Activated CD8-positive, alpha-beta memory T cell treated with anti-CD3 and anti-CD28 coated beads, Interleukin-2, amount 50 U/mL, for 24 hours (primary cell): ENCODE measurements around the gene PNPLA7.
"Not testable (repeated sequence)": the region's sequence is repeated elsewhere in the genome, so short reads cannot be mapped to it uniquely, and the experiment has no call there.

Experiments
- DNase-seq: peaks from one replicate; pipeline ENCODE4 v3.0.0-alpha.2; 2020; ENCODE audit errors: extremely low read depth

Gene PNPLA7

DNA sequence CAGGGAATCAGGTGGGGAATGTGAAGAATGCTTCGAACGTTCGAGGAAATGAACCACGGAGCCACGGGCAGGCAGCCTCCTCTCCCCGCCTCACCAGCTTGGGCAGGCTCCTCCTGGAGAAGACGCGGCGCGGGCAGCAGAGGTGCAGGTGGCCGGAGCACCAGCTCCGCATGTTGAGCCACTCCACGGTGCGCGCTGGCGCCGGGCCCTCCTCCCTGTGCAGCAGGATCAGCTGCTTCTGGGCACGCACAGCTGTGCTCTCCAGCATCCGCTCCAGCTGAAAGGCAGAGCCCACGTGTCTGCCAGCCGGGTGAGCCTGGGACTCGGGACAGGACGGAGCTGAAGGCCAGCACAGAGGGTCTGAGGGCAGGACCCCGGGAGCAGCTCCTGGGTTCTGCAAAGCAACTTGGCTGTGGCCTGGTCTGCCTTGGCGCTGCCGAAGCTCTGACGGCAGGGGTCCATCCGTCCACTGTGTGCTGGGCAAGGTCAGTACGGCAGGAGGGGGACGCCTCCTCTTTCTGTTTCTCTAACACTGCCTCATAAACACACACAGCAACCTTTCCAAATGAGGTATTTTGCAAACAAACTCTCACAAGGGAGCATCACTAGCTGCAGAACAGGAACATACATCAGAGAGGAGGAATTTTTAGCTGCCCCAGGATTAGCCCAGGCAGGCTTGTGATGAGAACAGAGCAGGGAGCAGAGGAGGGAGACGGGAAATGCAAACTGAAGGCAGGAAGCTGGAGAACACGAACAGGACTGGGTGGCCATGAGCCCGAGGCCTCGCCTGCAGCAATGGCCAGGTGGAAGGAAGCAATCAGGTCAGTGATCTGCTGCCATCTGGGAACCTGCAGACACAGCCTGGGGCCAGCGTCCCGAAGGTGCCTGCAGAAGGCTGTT lies 71.0 kb downstream of the PNPLA7 start:
- DNase-seq: no peak

DNA sequence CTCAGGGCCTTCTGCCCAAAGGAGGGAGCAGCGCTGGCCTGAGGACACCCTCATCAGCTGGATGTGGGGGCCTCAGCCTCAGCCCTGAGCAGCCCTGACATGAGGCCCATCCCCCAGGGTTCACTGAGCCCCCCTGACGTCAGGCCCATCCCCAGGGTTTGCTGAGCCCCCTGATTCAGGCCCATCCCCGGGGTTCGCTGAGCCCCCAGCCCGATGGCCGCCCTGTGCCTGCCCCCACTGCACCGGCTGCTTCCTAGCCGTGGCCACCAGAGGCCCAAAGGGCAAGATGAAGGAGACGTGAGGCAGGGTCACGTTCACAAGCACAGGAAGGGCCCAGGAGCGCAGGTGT lies 71.6 kb downstream of the PNPLA7 start:
- DNase-seq: no peak

DNA sequence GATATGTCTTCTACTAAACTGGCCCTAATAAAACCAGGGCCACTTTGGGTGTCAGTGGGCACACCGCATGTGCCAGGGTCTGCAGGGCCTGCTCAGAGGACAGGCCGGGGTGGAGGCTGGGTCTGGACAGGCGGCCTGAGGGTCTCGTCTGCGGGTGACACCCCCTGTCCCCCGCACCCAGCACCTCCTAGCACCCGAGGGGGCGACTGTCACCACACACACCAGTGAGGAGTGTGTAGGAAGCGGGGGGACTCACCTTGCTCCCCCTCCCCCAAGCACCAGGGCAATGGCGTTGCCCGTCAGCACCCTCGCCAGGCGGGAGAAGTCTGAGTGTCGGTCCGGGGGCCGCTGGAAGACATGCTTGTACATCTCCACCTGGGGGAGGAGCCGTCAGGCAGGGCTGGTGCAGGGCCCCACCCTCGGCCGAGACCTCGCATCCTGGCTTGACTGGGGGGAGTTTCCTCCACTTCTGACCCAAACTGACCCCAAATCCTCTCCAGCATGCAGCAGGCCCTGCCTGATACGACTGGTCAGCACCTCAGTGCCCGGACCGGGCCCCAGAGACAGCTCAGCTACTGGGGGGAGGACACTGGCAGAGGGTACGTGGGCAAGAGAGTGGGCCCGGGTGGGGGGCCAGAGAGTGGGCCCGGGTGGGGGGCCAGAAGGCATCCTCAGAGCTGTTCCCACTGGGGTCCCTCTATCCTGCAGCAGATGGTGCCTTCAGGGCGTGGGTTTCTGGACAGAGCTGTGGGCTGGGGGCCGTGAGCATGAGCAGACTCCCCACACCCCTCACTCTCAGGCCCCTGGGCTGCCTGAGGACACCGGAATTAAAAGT lies 72.2 kb downstream of the PNPLA7 start:
- DNase-seq: no peak

DNA sequence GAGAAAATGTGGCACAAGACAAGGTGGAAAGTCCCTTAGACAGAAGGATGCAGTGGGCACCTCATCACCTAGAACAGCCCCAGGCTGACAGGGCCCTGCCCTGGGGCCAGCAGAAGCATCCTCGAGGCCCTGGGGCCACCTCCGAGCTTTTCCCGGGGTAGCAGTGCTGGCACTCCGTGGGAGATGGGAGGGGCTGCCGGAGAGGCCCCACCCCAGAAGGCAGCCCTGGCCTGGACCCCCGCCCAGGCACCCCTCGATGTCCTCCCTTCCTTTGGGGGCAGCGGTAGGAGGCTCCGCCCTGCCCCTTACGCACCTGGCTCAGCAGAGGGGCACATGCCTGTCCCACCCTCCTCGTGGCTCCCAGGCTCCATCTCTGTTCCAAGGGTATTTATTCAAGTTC lies 73.3 kb downstream of the PNPLA7 start:
- no peak for DNase-seq

DNA sequence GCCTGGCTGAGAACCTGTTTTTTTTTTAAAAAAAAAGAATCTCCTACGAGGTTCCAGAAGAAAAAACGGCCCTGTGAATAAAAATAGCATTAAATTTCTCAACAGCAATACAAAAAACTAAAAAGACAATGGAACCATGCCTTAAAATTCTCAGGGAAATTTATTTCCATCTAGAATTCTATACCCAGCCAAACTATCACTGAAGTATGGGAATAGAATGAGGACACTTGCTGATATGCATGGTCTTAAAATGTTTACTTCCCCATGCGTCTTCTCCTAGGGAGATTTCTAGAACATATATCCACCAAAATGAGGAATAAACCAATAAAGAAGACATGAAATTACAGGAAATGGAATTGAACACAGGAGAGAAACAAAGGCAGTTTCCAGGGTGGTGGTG lies 74.5 kb downstream of the PNPLA7 start:
- no peak for DNase-seq

DNA sequence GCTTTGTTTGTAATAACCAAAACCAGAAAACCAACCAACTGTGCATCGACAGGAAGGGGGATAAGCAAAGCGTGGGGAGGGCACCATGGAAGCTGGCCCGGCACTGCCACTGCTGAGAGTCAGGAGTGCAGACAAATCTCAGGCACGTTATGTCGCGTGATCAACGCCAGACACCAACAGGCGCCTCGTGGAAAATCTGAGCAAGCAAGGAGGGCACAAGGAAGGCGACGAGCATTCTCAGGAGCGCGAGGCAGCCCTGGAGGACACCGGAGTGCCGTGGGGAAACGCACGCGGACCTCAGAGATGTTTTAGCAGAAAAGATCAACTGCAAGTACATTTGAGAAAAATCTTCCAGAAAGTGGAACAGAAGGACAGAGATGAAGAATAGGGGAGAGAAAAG lies 75.9 kb downstream of the PNPLA7 start:
- no peak for DNase-seq

DNA sequence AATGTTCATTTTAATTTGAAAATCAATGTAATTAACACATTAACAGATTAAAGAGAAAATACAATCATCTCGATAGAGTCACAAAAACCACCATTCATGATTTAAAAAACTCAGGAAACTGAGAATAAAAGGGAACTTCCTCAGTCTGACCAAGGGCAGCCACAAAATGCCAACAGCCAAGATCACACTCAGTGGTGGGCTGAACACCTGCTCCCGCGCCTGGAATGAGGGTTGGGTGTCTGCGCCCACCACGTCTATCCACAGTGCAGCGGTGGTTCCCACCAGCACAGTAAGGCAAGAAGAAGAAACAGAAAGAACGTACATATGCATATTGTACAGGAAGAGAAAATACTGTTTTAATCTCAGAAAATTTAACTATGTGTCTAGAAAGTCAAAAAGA lies 79.4 kb downstream of the PNPLA7 start:
- no peak for DNase-seq

DNA sequence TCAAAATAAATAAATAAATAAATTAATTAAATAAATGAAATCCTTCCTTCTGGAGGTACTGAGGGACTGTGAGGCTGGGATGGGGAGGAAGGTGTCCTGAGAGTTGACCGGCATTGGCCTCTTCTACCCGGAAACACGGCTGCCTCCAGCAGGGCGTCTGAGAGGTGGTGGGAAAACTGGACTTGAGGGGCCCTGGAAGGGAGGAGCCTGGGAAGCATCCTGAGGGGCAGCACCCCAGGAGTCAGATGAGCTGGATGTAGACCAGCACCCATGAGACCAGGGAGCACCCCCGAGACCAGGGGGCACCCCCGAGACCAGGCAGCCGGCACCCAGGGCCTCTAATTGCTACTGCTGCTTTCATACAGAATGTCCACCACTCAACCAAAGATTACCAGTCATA lies 82.3 kb downstream of the PNPLA7 start:
- DNase-seq: no peak

DNA sequence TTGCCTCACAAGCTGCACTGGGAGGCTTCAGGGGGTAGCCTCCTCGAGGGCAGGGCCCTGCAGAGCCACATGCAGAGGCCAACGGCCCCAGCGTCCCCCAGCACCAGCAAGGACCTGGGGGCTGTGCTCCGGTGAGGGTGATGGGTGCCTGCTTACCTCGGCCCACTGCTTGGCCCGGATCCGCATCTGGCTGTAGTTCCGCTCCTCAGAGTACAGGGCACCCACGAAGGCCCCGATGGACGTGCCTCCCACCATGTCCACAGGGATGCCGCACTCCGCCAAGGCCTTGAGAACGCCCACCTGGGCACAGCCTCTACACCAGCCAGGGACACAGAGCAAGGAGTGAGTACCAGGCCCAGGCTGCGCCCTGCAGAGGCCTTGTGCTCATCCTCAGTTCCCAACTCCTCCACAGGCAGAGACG lies 83.0 kb downstream of the PNPLA7 start:
- no peak for DNase-seq

DNA sequence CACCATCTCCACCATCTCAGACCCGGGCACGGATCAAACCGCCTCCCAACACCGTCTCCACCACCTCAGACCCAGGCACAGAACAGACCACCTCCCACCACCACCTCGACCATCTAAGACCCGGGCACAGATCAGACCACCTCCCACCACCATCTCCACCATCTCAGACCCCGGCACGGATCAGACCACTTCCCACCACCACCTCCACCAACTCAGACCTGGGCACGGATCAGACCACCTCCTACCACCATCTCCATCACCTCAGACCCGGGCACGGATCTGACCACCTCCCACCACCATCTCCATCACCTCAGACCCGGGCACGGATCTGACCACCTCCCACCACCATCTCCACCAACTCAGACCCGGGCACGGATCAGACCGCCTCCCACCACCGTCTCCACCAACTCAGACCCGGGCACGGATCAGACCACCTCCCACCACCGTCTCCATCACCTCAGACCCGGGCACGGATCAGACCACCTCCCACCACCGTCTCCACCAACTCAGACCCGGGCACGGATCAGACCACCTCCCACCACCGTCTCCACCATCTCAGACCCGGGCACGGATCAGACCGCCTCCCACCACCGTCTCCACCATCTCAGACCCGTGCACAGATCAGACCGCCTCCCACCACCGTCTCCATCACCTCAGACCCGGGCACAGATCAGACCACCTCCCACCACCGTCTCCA lies 83.7 kb downstream of the PNPLA7 start:
- not testable (repeated sequence) for DNase-seq

DNA sequence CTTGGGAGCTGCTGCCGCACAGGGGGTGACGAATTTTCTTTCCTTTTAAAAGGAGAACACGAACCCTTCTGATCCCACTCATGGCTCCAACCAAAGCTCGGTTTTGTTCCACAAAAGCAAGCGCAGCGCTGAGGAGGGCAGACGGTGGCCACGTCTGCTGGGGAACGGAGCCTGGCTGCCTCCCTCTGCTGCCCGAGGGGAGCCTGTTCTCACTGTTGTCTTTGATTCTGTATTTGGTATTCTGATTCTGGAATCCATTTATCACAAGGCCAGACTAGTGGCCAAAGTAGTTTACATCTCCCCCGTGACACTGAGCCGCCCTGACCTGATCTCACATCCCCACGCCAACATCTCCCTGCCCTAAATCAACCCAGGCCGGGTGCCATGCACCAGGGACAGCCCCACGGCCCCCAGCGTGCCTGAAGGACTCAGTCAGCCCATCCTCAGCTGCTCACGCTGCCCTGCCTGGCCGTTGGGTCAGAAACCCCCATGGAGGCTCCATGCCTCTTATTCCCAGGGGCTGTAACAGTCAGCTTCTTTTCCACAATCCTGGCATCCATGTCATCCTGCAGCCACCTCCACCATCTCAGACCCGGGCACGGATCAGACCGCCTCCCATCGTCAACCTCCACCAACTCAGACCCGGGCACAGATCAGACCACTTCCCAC lies 84.3 kb downstream of the PNPLA7 start:
- no peak for DNase-seq

DNA sequence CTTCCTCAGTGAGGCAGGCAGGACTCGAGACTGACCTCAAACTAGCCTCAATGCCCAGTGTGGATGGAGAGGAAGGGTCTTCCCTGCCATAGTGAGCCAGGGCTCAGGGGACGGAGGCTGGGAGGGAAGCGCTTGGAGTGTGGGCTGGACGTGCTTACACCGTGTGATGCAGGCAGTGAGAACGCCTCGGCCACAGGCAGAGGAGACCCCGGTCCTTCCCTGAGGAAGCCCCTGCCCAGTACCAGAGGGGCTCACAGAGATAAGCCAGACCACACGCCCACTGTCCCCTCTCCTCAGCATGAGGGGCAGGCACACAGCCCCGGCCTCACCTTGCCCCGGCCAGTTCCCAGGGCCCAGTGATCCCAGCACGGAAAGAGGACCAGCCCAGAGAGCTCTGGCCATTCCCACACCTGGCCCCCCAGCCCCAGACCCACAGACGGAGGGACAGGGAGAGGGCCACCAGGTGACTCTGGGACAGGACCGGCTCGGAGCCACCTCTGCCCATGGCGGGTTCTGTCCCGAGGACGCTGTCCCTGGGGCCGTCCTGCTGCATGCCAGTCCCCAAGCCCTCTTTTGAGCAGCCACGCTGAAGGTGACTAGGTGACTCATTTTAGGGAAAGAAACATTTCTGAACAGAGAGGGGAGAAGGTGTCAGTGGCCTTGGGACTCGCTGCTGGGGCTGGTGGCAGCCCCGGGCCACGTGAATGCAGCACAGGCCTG lies 85.0 kb downstream of the PNPLA7 start:
- DNase-seq: no peak

DNA sequence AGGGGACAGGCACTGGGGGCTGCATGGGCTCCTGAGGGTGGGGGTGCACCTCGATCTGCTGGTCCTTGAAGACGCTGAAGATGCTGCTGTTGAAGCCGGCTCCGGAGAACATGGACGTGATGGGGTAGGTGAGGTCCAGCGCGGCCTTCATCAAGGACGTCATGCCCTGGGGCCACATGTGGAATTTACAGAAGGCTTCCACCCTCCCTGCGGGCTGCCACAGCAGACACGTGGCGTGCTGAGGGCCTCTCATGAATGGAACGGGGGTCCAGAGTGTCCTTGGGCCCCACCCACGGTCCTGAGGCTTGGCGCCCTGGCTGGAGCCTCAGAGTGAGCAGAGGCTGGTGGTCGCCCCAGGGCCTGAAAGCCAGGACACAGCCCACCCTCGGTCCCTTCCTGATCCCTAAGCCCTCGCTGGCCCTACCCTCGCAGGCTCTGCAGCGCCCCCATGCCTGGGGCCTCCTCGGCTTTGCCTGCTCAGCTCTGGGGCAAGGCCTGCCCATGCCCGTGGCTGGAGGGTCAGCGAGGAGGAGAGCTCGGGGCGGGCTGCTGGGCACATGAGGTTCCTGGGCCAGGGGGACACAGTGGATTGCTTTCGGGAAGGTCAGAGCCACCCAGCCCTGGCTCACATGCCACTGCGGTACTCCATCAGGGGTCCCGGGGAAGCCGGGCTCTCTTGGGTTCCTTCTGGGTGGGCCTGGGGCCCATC lies 85.8 kb downstream of the PNPLA7 start:
- no peak for DNase-seq

DNA sequence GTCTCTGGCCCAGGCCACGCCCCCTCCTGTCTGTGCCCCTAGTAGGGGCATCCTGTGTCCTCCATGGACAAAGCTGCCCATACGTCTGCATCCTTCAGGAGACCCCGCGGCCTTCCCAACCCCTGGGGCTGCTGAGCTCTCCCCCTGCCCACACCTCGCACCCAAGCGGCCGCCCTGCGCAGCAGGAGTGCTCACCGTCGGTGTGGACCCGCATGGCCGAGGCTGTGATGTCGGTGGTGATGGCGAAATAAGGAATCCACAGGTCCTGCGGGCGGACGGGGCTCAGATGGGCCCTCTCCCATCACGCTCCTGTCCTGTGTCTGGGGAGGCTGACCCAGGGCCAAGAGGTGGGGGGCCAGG lies 86.3 kb downstream of the PNPLA7 start:
- no peak for DNase-seq

DNA sequence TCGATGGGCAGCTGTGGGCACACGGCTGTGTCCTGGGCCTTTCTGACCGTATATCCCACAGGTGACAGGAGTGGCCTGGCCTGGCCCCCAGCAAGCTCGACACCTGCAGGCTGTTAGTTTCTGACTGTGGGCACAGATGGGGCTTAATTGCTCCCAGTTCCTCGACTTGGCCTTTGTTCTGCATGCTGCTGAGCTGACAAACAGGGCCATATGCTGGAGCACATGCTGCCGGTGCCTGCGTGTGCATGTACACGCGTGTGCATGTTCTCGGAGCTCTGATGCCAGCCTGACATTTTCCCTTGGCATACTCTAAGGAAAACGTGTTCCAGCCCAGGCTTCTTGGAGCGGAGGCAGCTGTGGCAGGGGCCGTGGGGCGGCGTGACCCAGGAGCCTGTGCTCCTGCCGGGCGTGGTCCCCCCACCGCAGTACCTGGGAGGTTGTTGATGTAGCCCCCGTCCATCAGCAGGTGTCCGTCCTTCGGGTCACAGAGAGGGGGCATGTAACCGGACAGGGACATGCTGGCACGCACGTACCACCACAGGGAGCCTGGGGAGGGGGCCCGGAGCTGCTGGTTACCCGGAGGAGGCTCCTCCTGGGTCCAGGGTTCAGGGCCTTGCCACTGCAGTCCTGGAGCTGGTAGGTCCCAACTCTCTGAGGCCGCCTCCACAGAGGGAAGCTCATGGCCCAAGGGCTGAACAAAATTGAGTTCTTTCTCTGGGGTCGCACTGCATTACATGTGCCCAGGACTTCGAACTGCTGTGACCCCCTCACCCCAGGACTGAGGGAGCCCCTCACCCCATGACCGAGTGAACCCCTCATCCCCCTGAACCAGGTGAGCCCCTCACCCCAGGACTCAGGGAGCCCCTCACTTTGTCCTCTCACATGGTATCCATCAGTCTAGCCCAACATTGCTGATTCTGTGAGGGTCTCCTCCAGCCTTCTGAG lies 86.9 kb downstream of the PNPLA7 start:
- no peak for DNase-seq

DNA sequence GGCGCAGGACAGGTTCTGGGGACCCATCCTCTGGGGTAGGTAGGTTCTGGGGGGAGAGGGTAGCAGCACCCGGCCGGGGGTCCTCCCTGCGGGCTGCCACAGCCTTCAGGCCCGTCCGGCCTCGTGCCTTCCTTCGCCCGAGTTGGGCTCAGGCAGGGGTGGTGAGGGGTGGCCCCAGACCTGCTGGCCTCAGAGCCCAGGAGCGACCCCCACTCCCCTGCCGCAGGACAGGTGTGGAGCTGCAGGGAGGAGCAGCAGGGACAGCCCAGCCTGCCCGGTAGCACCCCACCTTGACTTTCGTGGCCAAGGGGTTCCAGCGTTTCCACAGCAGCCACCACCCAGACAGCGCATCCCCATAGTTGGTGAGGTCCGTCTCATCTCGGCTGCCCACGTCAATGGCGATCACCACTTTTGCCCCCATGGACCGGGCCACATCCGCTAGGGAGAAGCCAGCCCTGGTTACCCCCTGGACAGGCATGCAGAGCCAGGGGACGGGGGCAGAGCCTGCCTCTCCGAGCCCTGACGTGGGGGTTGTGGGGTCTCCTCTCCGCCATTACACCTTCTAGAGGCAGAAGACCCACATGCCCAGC lies 87.7 kb downstream of the PNPLA7 start:
- DNase-seq: no peak

DNA sequence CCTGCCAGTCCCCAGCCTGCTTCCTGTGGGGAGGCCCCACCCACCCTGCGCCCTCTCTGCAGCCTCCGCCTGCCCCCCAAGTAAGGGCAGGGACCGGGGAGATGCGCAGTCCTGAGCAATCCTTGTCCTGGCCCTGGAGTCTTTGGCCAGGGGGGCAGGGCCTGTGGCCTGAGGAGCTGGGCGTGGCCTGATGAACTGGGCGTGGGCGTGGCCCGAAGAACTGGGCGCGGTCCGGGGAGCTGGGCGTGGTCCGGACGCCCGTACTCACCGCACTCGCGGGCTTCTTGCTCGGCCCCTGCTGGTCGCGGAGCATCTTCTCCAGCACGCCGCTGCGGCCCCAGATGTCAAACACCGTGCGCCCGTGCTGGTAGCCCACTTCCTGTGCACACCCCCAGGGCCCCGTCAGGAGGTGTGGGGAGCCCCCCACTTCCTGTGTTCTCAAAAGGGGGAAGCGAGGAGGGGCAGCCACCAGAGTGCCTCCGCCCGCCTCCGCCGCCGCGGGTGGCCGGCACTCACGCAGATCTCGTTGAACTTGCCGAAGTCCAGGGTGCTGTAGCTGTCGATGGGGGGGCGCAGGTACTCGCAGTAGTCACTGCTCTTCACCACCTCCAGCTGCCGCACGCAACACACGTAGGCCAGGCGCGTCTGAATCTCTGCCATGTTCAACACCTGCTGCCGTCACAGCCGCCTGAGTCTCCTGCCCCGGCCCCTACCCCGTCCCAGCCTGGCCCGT lies 88.4 kb downstream of the PNPLA7 start:
- peak; percentile 57 for DNase-seq

DNA sequence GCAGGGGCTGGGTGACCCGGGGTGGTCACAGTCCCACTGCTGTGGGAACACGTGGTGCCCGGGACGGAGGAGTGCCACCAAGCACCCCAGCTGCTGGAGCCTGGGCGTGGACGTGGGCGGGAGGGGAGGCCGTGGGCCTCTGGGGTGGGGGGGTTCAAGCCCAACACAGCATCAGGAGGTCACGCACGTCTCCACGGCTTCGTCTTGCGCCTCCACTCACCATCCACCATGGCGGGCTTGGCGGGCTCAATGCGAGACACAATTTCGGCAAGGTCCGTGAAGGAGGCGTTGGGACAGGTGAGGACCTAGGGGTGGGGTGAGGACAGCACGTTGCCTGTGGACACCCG lies 88.9 kb downstream of the PNPLA7 start:
- DNase-seq: no peak
